ENCODE data around the gene ZBTB20.

Gene ZBTB20

GRCh38 chr3:114571363-114571762 is 575.7 kb downstream of the ZBTB20 start:
- no peak for DNase-seq (ENCODE audit: low spot score)

DNA sequence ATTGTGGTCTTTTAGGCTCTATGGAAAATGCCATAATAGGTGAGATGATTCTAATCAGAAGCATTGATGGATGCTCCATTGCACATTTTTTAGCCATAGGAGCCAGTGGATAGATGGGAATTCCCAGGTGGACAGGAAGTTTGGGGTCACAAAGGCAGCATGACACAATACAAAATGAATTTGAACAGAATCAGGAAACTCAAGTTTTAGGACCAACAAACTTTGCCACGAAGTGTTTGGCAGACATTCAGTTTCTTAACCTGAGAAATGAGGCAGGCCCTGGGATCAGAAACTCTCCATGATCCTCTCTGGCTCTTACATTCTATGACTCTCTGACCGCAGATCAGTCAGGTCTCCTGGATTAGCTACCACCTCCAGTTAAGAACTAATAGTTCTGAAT is 577.9 kb downstream of the ZBTB20 start:
- DNase-seq (ENCODE audit: low spot score): no peak

- no peak for DNase-seq (ENCODE audit: low spot score)
These were observed 579.3 kb downstream of the ZBTB20 start for GRCh38 chr3:114567771-114568170.

DNA sequence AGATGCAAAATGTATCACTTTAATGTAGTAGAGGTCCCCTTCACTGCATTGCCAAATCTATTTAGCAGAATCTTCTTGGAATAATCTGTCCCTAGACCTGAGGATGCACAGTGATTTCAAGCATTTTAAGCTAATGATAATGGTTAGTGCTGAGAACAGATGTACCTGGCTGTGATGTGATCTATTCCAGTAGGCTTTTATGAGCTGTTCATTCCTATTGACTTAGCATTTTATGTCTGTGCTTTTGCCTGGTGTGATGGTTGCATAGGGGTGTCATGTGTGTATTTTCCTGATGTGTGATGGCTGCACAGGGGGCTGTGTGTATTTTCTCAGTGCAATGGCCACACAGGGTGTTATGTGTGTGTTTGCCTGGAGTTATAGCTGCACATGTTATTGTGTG is 580.3 kb downstream of the ZBTB20 start:
- DNase-seq (ENCODE audit: low spot score): no peak

DNA sequence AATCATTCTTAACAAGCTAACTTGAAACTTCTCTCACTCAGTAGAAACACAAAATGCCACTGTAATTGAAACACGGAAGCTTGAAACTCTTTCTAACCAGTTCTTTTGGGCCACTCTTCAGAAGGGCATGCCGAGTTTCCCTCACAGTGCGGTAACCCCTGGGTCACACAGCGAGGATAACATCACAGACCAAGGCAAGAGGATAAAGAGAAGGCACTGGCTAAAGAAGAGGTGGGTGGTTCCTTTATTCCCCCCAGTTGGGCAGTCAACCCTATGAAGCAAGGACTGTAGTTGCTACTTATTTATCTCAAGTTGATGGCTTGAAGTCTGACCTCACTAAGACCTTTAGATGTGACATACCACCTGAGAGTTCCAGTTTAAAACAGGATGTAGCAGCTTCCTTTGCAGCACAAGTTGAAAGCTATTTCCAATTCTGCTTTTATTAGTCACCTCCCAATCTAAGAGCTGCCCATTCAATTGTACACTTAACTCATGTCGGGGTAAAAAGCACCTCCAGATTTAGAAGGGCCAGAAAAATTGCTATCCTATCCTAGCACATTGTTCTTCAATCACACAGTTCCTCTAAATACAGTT is 580.8 kb downstream of the ZBTB20 start:
- DNase-seq (ENCODE audit: low spot score): no peak

DNA sequence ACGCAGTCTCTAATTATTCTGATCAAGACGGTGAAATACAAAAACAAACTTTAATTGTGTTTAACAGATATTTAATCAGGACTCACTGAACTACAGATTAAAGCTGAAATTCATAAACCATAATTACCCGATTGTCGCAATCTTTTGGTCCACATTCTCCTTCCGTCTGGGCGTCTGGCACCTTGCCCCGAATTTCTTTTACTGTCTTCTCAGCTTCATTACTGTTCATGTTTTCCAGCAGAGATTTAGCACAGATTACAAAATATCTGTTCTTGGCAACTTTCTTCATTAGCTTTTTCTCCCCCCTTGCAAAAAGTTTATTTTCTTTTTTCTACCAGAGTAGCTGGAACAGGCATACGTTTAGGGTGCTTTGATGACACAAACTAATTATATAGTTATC is 581.9 kb downstream of the ZBTB20 start:
- DNase-seq (ENCODE audit: low spot score): no peak

DNA sequence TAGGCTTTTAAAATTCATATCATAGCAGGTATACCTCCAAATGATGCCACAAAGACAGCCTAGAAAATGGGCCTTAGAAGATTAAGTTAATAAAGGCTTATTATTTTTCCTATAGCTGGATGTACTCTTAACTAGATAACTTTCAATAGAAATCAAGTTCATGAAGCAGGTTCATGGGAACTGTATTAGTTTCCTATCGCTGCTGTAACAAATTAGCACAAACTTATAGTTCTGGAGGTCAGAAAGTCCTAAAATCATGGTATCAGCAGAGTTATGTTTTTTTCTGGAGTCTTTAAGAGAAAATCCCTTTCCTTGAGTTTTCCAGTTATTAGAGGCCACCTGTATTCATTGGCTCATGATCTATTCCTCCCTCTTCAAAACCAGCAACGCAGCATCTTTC is 583.4 kb downstream of the ZBTB20 start:
- no peak for DNase-seq (ENCODE audit: low spot score)

DNA sequence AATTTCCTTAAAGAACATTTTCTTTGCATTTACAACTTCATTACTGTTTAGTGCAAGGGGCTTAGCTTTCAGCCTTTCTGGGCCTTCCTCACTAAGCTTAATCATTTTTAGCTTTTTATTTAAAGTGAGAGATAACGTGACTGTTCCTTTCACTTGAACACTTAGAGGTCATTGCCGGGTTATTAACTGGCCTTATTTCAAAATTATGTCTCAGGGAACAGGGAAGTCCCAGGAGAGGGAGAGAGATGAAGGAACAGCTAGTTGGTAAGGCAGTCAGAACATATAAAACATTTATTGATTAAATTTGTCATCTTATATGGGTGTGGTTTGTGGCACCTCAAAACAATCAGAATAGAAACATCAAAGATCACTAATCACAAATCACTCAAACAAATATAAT is 584.5 kb downstream of the ZBTB20 start:
- DNase-seq (ENCODE audit: low spot score): no peak

GRCh38 chr3:114558271-114558670 is 588.8 kb downstream of the ZBTB20 start:
- peak; percentile 9 for DNase-seq (ENCODE audit: low spot score)

GRCh38 chr3:114557791-114558190 is 589.3 kb downstream of the ZBTB20 start:
- DNase-seq (ENCODE audit: low spot score): no peak

DNA sequence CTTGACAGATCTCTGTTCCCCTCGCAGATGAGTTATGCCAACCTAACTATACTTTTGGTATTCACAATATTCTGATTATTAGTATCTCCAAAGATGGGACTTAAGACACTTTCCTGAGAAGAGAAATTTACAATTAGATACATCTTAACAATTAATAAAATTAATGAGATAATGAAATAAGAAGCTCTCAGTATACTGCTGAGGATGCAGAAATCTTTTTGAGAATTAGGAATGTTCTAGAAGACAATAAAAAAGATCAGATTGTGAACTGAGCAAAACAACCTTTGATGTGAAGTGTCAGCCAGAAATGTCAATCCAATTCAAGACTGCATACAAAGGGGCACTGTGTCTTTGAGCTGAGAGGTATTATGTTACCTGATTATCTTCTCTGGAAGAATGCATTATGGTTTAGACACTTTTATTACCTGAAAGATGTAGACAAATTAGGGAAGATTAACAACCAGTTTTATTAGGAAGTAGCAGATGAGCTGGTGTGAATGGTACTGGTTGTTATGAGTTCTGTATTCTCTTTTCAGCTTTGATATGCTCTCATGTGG is 590.4 kb downstream of the ZBTB20 start:
- no peak for DNase-seq (ENCODE audit: low spot score)

DNA sequence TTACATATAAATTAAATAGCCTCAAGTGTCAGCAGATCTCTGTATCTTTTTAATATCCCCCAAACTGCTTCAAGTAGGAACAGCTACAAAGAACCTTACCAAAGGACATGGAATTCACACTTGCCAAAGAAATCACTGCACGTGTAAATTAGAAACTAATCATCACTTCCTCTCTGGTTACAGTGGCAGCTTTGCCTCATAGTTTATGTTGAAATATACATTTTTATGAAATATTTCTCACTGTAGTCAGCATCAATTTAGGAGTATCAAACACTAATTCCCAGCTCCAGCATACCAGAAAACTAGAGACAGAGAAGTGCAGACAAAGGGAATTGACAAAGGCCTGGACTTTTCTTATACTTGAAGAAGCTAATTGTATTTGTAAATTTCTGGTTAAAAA is 592.4 kb downstream of the ZBTB20 start:
- DNase-seq (ENCODE audit: low spot score): peak; percentile 5

- DNase-seq (ENCODE audit: low spot score): no peak
These were observed 593.0 kb downstream of the ZBTB20 start for GRCh38 chr3:114553949-114554593.

GRCh38 chr3:114552527-114552812 is 594.6 kb downstream of the ZBTB20 start:
- DNase-seq (ENCODE audit: low spot score): no peak

DNA sequence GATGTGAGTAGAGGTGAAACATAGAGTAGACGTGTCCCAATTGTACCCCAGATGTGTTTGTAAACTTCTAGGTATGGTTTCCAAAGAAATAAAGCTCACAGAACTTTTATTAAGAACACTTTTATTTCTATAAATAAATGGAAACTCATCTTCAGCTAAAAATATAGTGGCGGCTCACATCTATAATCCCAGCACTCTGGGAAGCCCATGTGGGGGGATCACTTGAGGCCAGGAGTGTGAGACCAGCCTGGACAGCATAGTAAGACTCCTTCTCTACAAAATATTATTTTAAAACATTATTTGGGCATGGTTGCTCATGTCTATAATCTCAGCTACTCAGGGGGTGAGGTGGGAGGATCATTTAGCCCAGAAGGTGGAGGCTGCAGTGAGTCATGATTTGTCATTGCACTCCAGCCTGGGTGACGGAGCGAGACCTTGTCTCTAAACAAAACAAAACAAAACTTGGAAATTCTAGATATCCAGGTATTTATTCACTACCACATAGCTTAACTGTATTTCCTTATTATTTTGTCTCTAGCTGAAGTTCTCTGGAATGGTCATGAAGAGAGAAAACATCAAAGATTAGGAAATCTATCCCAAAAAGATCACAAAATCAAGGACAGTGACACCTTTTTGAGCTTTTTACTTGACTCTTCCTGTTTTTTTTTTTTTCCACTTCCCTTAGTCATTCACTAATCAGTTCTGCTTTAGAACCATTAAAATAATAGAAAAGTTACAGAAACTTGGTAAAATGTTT is 595.1 kb downstream of the ZBTB20 start:
- peak; percentile 9 for DNase-seq (ENCODE audit: low spot score)

- no peak for DNase-seq (ENCODE audit: low spot score)
These were observed 596.9 kb downstream of the ZBTB20 start for GRCh38 chr3:114550165-114550564.

- no peak for DNase-seq (ENCODE audit: low spot score)
These were observed 601.9 kb downstream of the ZBTB20 start for GRCh38 chr3:114545193-114545592.

DNA sequence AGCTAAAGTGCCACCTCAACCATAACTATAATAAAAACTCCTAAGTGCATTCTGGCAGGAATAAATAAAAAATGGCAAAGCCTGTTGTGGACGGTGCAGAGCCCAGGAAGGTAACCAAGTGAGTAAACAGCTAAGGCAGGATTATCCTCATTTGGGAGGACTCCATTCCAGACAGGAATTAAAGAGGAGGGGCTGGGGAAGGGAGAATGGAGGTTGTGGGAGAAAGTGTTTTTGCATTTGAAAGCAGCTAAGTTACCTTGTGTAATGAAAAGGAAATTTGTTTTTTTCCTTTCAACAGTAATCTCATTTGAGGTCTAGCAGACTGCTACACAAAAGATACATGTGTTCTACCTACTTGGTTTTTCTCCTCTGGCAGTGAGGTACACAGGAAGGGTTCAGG is 604.7 kb downstream of the ZBTB20 start:
- no peak for DNase-seq (ENCODE audit: low spot score)

GRCh38 chr3:114539525-114539924 is 607.6 kb downstream of the ZBTB20 start:
- no peak for DNase-seq (ENCODE audit: low spot score)

DNA sequence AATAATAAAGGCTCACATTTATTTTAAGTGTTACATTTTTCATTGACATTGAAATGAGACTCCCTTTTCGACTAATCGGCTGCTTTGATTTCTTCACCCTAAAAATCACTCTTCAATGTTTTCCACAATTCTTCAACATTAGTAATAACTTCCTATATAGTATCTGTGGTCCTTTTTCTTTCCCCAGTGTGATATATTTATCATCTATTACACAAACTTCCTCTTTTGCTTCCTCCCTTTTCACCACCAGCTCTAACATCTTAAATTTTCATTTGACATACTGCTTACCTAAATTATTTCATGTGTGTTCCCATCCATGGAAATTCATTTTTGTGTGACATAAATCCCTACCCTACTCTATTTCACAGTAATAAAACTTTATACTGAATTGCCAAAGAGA is 608.9 kb downstream of the ZBTB20 start:
- no peak for DNase-seq (ENCODE audit: low spot score)

- DNase-seq (ENCODE audit: low spot score): no peak
These were observed 618.6 kb downstream of the ZBTB20 start for GRCh38 chr3:114528517-114528916.

- DNase-seq (ENCODE audit: low spot score): peak; percentile 28
These were observed 619.9 kb downstream of the ZBTB20 start for GRCh38 chr3:114527036-114527644.

GRCh38 chr3:114525278-114525677 is 621.8 kb downstream of the ZBTB20 start:
- no peak for DNase-seq (ENCODE audit: low spot score)

Measured in AG08395 (cell line).